ENCODE data around the gene DYRK1A. TPM values are rescaled to one million over a fixed set of nuclear protein-coding genes. Genes with fewer than 3 reads are reported as not detected.

DYRK1A gene
- total and polyA plus RNA-seq, 2 of the 13 experiments (the other 11 are each of a cell fraction or from before 2014, with no cell fraction given): 24.6 to 34.2 TPM

DNA sequence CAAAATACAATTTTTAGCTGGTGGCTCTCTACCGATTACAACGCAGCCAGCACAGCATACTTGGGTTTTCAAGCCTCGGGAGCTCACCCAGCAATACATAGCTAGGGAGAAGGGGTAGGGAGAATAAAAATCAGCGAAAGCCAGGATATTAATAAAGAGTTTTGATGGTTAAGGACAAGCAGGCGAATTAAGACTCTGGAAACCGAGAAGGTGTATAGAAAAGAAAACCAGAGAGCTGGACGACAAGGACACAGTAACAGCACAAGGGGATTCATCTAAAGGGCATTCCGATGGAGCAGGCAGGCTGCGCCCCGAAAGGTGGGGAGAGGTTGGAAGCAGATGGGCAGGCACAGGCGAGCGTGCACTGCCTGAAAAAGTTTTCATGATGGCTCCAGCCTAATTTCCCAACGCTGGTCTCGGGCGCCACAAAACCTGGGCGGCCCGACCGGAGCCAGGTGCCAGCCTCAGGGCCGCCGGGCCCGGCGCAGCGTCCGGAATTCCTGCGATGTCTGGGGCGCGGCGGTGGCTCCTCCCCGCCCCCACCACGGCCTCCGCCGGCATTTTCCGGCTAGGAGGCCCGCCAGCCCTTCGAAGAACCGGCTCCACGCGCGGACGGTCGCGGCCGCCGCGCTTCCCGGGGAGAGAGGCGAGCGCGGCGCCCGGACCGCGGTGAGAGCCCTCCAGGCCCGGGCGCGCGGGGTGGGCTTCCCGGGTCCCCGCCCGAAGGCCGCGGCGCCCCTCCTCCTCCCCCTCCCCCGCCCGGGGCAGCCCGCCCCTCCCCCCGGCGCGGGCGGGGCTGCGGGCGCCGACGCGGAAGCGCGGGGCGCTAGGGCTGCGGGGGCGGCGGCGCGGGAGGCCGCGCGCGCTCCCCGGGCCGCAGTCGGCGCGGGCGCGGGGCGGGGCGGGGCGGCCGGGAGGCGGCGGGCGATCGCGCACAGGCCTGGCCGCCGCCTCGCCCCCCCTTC lies 774 bp upstream of the DYRK1A start (continued):
- TF ChIP-seq TCF12 (IDR thresholded peaks at IDR 0.05) (no peak), TCF12 (CRISPR knock-in tag; IDR thresholded peaks at IDR 0.05) (no peak), HOXA7 (CRISPR knock-in tag; IDR thresholded peaks at IDR 0.05) (no peak), CCDC6 (CRISPR knock-in tag; IDR thresholded peaks at IDR 0.05) (no peak), ZC3H4 (CRISPR knock-in tag; IDR thresholded peaks at IDR 0.05; ENCODE audit: borderline replicate concordance) (no peak), ZNF883 (CRISPR knock-in tag; IDR thresholded peaks at IDR 0.05; ENCODE audit: not compliant biosample characterization) (peak; percentile 76), IRF2 (CRISPR knock-in tag; IDR thresholded peaks at IDR 0.05) (no peak; the same call in 1 of the 2 replicates), SETDB1 (CRISPR knock-in tag; IDR thresholded peaks at IDR 0.05; ENCODE audit: borderline replicate concordance) (no peak), ZSCAN25 (CRISPR knock-in tag; IDR thresholded peaks at IDR 0.05) (0 out of 2 replicates have a peak, but pooled peaks have one; percentile 45), U2AF1 (optimal IDR thresholded peaks at IDR 0.05; ENCODE audit: low read depth, low read length) (peak; percentile 46), FIP1L1 (IDR thresholded peaks at IDR 0.05; ENCODE audit: borderline replicate concordance, insufficient read depth, low read depth, low read length) (no peak), PLRG1 (conservative IDR thresholded peaks at IDR 0.05) (no peak)
- TF ChIP-seq, protein P1, sequence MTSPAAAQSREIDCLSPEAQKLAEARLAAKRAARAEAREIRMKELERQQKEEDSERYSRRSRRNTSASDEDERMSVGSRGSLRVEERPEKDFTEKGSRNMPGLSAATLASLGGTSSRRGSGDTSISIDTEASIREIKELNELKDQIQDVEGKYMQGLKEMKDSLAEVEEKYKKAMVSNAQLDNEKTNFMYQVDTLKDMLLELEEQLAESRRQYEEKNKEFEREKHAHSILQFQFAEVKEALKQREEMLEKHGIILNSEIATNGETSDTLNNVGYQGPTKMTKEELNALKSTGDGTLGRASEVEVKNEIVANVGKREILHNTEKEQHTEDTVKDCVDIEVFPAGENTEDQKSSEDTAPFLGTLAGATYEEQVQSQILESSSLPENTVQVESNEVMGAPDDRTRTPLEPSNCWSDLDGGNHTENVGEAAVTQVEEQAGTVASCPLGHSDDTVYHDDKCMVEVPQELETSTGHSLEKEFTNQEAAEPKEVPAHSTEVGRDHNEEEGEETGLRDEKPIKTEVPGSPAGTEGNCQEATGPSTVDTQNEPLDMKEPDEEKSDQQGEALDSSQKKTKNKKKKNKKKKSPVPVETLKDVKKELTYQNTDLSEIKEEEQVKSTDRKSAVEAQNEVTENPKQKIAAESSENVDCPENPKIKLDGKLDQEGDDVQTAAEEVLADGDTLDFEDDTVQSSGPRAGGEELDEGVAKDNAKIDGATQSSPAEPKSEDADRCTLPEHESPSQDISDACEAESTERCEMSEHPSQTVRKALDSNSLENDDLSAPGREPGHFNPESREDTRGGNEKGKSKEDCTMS (CRISPR knock-in tag; conservative IDR thresholded peaks at IDR 0.05): no peak
- TF ChIP-seq, protein P2, sequence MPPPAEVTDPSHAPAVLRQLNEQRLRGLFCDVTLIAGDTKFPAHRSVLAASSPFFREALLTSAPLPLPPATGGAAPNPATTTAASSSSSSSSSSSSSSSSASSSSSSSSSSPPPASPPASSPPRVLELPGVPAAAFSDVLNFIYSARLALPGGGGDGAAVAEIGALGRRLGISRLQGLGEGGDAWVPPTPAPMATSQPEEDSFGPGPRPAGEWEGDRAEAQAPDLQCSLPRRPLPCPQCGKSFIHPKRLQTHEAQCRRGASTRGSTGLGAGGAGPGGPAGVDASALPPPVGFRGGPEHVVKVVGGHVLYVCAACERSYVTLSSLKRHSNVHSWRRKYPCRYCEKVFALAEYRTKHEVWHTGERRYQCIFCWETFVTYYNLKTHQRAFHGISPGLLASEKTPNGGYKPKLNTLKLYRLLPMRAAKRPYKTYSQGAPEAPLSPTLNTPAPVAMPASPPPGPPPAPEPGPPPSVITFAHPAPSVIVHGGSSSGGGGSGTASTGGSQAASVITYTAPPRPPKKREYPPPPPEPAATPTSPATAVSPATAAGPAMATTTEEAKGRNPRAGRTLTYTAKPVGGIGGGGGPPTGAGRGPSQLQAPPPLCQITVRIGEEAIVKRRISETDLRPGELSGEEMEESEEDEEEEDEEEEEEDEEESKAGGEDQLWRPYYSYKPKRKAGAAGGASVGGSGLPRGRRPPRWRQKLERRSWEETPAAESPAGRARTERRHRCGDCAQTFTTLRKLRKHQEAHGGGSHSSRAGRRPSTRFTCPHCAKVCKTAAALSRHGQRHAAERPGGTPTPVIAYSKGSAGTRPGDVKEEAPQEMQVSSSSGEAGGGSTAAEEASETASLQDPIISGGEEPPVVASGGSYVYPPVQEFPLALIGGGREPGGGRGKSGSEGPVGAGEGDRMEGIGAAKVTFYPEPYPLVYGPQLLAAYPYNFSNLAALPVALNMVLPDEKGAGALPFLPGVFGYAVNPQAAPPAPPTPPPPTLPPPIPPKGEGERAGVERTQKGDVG (CRISPR knock-in tag; IDR thresholded peaks at IDR 0.05; ENCODE audit: borderline replicate concordance): no peak
- TF ChIP-seq, protein P3, sequence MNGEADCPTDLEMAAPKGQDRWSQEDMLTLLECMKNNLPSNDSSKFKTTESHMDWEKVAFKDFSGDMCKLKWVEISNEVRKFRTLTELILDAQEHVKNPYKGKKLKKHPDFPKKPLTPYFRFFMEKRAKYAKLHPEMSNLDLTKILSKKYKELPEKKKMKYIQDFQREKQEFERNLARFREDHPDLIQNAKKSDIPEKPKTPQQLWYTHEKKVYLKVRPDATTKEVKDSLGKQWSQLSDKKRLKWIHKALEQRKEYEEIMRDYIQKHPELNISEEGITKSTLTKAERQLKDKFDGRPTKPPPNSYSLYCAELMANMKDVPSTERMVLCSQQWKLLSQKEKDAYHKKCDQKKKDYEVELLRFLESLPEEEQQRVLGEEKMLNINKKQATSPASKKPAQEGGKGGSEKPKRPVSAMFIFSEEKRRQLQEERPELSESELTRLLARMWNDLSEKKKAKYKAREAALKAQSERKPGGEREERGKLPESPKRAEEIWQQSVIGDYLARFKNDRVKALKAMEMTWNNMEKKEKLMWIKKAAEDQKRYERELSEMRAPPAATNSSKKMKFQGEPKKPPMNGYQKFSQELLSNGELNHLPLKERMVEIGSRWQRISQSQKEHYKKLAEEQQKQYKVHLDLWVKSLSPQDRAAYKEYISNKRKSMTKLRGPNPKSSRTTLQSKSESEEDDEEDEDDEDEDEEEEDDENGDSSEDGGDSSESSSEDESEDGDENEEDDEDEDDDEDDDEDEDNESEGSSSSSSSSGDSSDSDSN (CRISPR knock-in tag; IDR thresholded peaks at IDR 0.05): peak; percentile 82; the same call in 1 of the 2 replicates
- TF ChIP-seq, protein P4, sequence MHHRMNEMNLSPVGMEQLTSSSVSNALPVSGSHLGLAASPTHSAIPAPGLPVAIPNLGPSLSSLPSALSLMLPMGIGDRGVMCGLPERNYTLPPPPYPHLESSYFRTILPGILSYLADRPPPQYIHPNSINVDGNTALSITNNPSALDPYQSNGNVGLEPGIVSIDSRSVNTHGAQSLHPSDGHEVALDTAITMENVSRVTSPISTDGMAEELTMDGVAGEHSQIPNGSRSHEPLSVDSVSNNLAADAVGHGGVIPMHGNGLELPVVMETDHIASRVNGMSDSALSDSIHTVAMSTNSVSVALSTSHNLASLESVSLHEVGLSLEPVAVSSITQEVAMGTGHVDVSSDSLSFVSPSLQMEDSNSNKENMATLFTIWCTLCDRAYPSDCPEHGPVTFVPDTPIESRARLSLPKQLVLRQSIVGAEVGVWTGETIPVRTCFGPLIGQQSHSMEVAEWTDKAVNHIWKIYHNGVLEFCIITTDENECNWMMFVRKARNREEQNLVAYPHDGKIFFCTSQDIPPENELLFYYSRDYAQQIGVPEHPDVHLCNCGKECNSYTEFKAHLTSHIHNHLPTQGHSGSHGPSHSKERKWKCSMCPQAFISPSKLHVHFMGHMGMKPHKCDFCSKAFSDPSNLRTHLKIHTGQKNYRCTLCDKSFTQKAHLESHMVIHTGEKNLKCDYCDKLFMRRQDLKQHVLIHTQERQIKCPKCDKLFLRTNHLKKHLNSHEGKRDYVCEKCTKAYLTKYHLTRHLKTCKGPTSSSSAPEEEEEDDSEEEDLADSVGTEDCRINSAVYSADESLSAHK (CRISPR knock-in tag; IDR thresholded peaks at IDR 0.05; ENCODE audit: borderline replicate concordance): no peak
